ENCODE measurements around the gene ENAH. TPM values are rescaled to one million over a fixed set of nuclear protein-coding genes. Genes with fewer than 3 reads are reported as not detected.
"Not testable (repeated sequence)": the region's sequence is repeated elsewhere in the genome, so short reads cannot be mapped to it uniquely, and the experiment has no call there.

The ENAH gene
- polyA plus RNA-seq, 1 donor from 2014 or later = 0.04 TPM

GRCh38 chr1:225642177-225642576, 10.7 kb downstream of the ENAH start:
- H3K27ac Mint-ChIP-seq = no peak overlapping the region
- H3K4me1 Mint-ChIP-seq = no peaks in the 10 kb centered on the region
- H3K4me3 Mint-ChIP-seq = no peak overlapping the region
- H3K36me3 Mint-ChIP-seq = peaks cover 5% of the 10 kb centered on the region
- H3K27me3 Mint-ChIP-seq = no peaks in the 10 kb centered on the region
- H3K9me3 Mint-ChIP-seq = peaks cover 0 to 7% (median 0%) of the 10 kb centered on the region in 3 donors

- no peaks in the 10 kb centered on the region for H3K27me3 Mint-ChIP-seq
- peaks cover 0 to 4% (median 0%) of the 10 kb centered on the region in 3 donors for H3K9me3 Mint-ChIP-seq
- H3K4me1 Mint-ChIP-seq = no peaks in the 10 kb centered on the region
- H3K4me3 Mint-ChIP-seq = no peak overlapping the region
- no peak overlapping the region for H3K27ac Mint-ChIP-seq
- H3K36me3 Mint-ChIP-seq = peaks cover 1% of the 10 kb centered on the region
Observed at GRCh38 chr1:225638853-225639252, 14.1 kb downstream of the ENAH start.

DNA sequence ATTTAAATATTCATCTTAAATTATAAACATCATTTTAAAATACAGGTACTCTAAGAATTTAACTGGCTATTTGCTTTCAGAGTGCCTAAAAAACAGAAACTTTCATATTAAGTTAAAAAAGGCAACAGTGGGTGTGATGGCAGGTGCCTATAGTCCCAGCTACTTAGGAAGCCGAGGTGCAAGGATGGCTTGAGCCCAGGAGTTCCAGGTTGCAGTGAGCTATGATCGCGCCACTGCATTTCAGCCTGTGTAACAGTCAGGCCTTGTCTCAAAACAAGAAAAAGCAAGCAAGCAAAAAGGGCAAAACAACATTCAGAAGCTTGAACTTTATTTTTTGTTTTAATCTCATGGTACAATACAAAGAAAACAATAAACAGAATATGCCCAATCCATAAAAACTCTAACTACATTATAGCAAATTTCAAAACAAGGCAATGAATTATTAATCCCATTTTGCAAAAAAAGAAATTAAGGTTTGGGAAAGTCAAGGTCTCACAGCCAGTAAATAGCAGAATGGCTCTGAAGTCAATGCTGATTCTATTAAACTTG, 15.2 kb downstream of the ENAH start:
- no peaks in the 10 kb centered on the region for H3K27me3 Mint-ChIP-seq
- H3K4me1 Mint-ChIP-seq = no peaks in the 10 kb centered on the region
- no peaks in the 10 kb centered on the region for H3K9me3 Mint-ChIP-seq
- H3K36me3 Mint-ChIP-seq = peaks cover 1% of the 10 kb centered on the region
- no peak overlapping the region for H3K4me3 Mint-ChIP-seq
- H3K27ac Mint-ChIP-seq = no peak overlapping the region

- not testable (repeated sequence) for H3K36me3 Mint-ChIP-seq, H3K27ac Mint-ChIP-seq, H3K4me1 Mint-ChIP-seq, H3K9me3 Mint-ChIP-seq, H3K27me3 Mint-ChIP-seq, H3K4me3 Mint-ChIP-seq
Observed at GRCh38 chr1:225636992-225637391, 15.9 kb downstream of the ENAH start.

- Mint-ChIP-seq H3K27me3 (peaks cover 3% of the 10 kb centered on the region), H3K36me3 (peaks cover 1% of the 10 kb centered on the region), H3K27ac (no peak overlapping the region)
Observed at GRCh38 chr1:225635649-225636048, 17.3 kb downstream of the ENAH start.

GRCh38 chr1:225632836-225633235, 20.1 kb downstream of the ENAH start:
- H3K4me1 Mint-ChIP-seq, H3K27ac Mint-ChIP-seq, H3K36me3 Mint-ChIP-seq, H3K4me3 Mint-ChIP-seq, H3K9me3 Mint-ChIP-seq: not testable (repeated sequence)
- peaks cover 13% of the 10 kb centered on the region for H3K27me3 Mint-ChIP-seq

More at GRCh38 chr1:225635649-225636048, 17.3 kb downstream of the ENAH start:
- H3K9me3 Mint-ChIP-seq = no peaks in the 10 kb centered on the region
- H3K4me3 Mint-ChIP-seq = no peak overlapping the region
- no peaks in the 10 kb centered on the region for H3K4me1 Mint-ChIP-seq

DNA sequence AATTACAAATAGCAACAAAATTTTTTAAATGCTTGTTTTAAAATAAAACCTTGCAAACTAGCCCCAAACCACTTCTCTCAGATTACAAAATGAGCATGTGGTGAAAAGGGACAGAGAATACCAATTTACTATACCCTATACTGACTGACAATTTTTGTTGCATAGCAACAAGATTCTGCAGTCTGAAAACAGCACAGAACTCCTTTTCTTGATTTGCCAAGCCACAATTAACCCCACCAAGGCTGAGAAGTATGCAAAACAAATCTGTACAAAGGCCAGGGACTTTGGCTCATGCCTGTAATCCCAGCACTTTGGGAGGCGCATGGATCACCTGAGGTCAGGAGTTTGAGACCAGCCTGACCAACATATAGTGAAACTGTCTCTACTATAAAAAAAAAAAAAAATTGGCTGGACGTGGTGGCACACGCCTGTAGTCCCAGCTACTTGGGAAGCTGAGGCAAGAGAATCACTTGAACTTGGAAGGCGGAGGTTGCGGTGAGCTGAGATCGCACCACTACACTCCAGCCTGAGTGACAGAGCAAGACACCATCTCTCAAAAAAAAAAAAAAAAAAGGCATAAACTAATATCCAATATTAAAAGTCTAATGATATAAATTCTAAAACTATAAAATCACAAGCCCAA, 21.8 kb downstream of the ENAH start:
- no peaks in the 10 kb centered on the region for H3K36me3 Mint-ChIP-seq
- H3K9me3 Mint-ChIP-seq = no peaks in the 10 kb centered on the region
- peaks cover 13% of the 10 kb centered on the region for H3K27me3 Mint-ChIP-seq
- H3K4me3 Mint-ChIP-seq = no peak overlapping the region
- no peak overlapping the region for H3K27ac Mint-ChIP-seq
- H3K4me1 Mint-ChIP-seq = no peaks in the 10 kb centered on the region

GRCh38 chr1:225629483-225629882, 23.4 kb downstream of the ENAH start:
- Mint-ChIP-seq H3K27ac (no peak overlapping the region), H3K36me3 (no peaks in the 10 kb centered on the region), H3K27me3 (peaks cover 13% of the 10 kb centered on the region), H3K4me1 (no peaks in the 10 kb centered on the region), H3K9me3 (no peaks in the 10 kb centered on the region), H3K4me3 (no peak overlapping the region)

DNA sequence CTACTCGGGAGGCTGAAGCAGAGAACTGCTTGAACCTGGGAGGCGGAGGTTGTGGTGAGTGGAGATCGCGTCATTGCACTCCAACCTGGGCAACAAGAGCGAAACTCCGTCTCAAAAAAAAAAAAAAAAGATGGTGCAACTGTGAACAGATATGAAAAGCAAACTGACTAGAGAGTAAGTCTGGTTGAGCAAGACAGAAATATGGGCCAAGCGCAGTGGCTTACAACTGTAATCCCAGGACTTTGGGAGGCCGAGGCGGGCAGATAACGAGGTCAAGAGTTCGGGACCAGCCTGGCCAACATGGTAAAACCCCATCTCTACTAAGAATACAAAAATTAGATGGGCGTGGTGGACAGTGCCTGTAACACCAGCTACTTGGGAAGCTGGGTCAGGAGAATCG, 24.1 kb downstream of the ENAH start:
- H3K27ac Mint-ChIP-seq, H3K36me3 Mint-ChIP-seq, H3K4me3 Mint-ChIP-seq, H3K9me3 Mint-ChIP-seq, H3K4me1 Mint-ChIP-seq: not testable (repeated sequence)
- peaks cover 13% of the 10 kb centered on the region for H3K27me3 Mint-ChIP-seq

GRCh38 chr1:225627304-225627947, 25.5 kb downstream of the ENAH start:
- Mint-ChIP-seq H3K27ac (no peak overlapping the region), H3K4me3 (no peak overlapping the region), H3K27me3 (peaks cover 13% of the 10 kb centered on the region), H3K36me3 (no peaks in the 10 kb centered on the region), H3K9me3 (no peaks in the 10 kb centered on the region), H3K4me1 (no peaks in the 10 kb centered on the region)

- Mint-ChIP-seq H3K27me3 (peaks cover 10% of the 10 kb centered on the region), H3K9me3 (no peaks in the 10 kb centered on the region), H3K27ac (no peak overlapping the region), H3K36me3 (no peaks in the 10 kb centered on the region), H3K4me3 (no peak overlapping the region), H3K4me1 (no peaks in the 10 kb centered on the region)
Observed at GRCh38 chr1:225626698-225627097, 26.2 kb downstream of the ENAH start.

DNA sequence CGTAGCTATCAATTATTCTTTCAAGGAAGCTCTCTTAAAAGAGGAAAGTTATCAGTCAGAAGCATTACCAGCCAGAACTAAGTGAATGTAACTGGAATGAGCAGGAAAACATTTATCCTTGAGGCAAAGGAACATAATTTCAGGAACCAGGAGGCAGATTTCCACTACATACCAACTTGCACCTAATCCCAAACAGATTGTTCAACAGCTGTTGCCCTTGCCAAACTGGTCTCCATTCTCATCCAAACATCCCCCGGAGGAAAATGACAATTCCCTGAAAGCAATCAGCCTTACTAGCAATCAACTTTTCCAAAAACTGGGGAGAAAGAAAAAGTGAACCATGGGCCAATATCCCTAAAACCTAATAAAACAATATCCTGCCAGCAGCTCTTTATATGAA, 35.0 kb downstream of the ENAH start:
- H3K27ac Mint-ChIP-seq = no peak overlapping the region
- H3K27me3 Mint-ChIP-seq = no peaks in the 10 kb centered on the region
- no peaks in the 10 kb centered on the region for H3K9me3 Mint-ChIP-seq
- H3K4me1 Mint-ChIP-seq = peaks cover 0 to 2% (median 0%) of the 10 kb centered on the region in 3 donors
- peaks cover 2% of the 10 kb centered on the region for H3K36me3 Mint-ChIP-seq
- H3K4me3 Mint-ChIP-seq = no peak overlapping the region

DNA sequence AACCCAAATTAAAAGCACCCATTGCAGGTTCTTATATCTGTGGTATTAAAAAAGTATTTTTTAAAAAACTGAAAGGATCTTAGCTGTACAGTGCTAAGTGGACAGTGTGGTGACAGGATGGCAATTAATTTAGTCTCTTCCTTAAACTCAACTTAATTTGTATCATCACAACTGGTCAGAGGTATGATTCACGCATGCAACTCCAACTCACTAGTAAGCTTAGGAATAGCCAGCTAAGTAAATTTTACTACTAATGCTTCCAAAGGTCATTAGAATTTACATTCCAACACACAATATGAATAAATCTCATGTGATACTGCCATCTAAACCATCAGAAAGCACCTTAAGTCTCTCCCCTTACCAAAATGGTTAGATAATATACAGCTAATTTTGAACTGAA, 35.4 kb downstream of the ENAH start:
- no peaks in the 10 kb centered on the region for H3K9me3 Mint-ChIP-seq
- peaks cover 2% of the 10 kb centered on the region for H3K36me3 Mint-ChIP-seq
- H3K27ac Mint-ChIP-seq = no peak overlapping the region
- peaks cover 0 to 2% (median 0%) of the 10 kb centered on the region in 3 donors for H3K4me1 Mint-ChIP-seq
- H3K27me3 Mint-ChIP-seq = no peaks in the 10 kb centered on the region
- no peak overlapping the region for H3K4me3 Mint-ChIP-seq

DNA sequence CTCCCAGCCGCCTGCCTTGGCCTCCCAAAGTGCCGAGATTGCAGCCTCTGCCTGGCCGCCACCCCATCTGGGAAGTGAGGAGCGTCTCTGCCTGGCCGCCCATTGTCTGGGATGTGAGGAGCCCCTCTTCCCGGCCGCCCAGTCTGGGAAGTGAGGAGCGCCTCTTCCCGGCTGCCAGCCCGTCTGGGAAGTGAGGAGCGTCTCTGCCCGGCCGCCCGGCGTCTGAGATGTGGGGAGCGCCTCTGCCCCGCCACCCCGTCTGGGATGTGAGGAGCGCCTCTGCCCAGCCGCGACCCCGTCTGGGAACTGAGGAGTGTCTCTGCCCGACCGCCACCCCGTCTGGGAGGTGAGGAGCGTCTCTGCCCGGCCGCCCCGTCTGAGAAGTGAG, 37.5 kb downstream of the ENAH start:
- not testable (repeated sequence) for H3K4me3 Mint-ChIP-seq, H3K9me3 Mint-ChIP-seq, H3K36me3 Mint-ChIP-seq, H3K27me3 Mint-ChIP-seq, H3K27ac Mint-ChIP-seq, H3K4me1 Mint-ChIP-seq

DNA sequence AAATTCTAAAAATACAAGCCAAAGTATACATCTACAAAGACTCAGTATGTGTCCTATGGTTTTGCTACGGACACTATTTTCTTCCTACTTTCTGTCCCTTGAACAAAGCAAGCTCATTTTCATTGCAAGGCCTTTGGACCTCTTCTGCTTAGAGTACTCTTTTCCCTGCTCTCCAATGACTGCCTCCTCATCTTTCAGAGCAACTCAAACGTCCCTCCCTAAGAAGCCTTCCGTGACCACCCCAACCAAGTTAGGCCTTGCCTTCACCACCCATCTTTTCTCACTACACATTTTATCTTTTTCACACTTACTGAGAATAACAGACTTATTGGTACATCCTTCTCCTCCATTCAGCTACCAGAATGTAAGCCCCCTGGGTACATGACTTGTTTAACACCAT, 39.9 kb downstream of the ENAH start:
- Mint-ChIP-seq H3K9me3 (no peaks in the 10 kb centered on the region), H3K4me1 (no peaks in the 10 kb centered on the region), H3K27ac (peak overlapping the region in 1 of 3 donors; percentile 30), H3K4me3 (no peak overlapping the region), H3K27me3 (no peaks in the 10 kb centered on the region), H3K36me3 (peaks cover 2% of the 10 kb centered on the region)

- Mint-ChIP-seq H3K4me3 (no peak overlapping the region), H3K27me3 (no peaks in the 10 kb centered on the region), H3K4me1 (no peaks in the 10 kb centered on the region)
Observed at GRCh38 chr1:225612287-225612686, 40.6 kb downstream of the ENAH start.

More at GRCh38 chr1:225612287-225612686, 40.6 kb downstream of the ENAH start:
- no peak overlapping the region for H3K27ac Mint-ChIP-seq
- peaks cover 2% of the 10 kb centered on the region for H3K36me3 Mint-ChIP-seq
- H3K9me3 Mint-ChIP-seq = no peaks in the 10 kb centered on the region
